DOHH2 (cell line): Measurements from ENCODE around the gene CPSF4L.

Source experiments
- H3F3A ChIP-seq: fragments of 200-600 bp; sonication (generic), shearing (Covaris generic); 2 replicates; pipeline ENCODE4 v1.6.0; 2016; ENCODE audit warnings: antibody characterized with exemption, mild to moderate bottlenecking; ENCODE audit not compliant: control insufficient read depth, insufficient read depth
- H3K27ac ChIP-seq: fragments of 200-600 bp; sonication (generic); 2 replicates; pipeline ENCODE4 v1.5.1; 2014; ENCODE audit warnings: low read depth, mild to moderate bottlenecking, low read length, moderate library complexity
- H3K27me3 ChIP-seq: fragments of 200-600 bp; sonication (generic); 2 replicates; pipeline ENCODE4 v1.6.1; 2014; ENCODE audit warnings: mild to moderate bottlenecking, low read length, mixed read lengths; ENCODE audit not compliant: control insufficient read depth
- H3K36me3 ChIP-seq: fragments of 200-600 bp; sonication (generic); 2 replicates; pipeline ENCODE4 v1.6.1; 2014; ENCODE audit warnings: mild to moderate bottlenecking, low read length, moderate library complexity, mixed read lengths; ENCODE audit not compliant: control insufficient read depth
- H3K4me1 ChIP-seq: fragments of 200-600 bp; sonication (generic); 2 replicates; pipeline ENCODE4 v1.6.1; 2014; ENCODE audit warnings: mild to moderate bottlenecking, low read length, mixed read lengths; ENCODE audit not compliant: control insufficient read depth
- H3K4me2 ChIP-seq: fragments of 200-600 bp; sonication (generic); 2 replicates; pipeline ENCODE4 v1.6.0; 2014; ENCODE audit warnings: mild to moderate bottlenecking, low read length, moderate library complexity
- H3K4me3 ChIP-seq: fragments of 200-600 bp; sonication (generic); 2 replicates; pipeline ENCODE4 v1.5.1; 2014; ENCODE audit warnings: mild to moderate bottlenecking, low read length, mixed read lengths
- H3K79me2 ChIP-seq: fragments of 200-600 bp; sonication (generic); 2 replicates; pipeline ENCODE4 v1.6.1; 2014; ENCODE audit warnings: mild to moderate bottlenecking, low read length, mixed read lengths; ENCODE audit not compliant: control insufficient read depth
- H3K9me2 ChIP-seq: fragments of 200-600 bp; sonication (generic); replicated peaks from 2 replicates; pipeline ENCODE4 v1.6.1; 2014; ENCODE audit warnings: mild to moderate bottlenecking, low read length, mixed read lengths; ENCODE audit not compliant: control insufficient read depth
- H3K9me3 ChIP-seq: fragments of 200-600 bp; sonication (generic); 2 replicates; pipeline ENCODE4 v1.6.1; 2014; ENCODE audit warnings: antibody characterized with exemption, low read length, mixed read lengths; ENCODE audit not compliant: control insufficient read depth, insufficient read depth
- H4K20me1 ChIP-seq: fragments of 200-600 bp; sonication (generic); 2 replicates; pipeline ENCODE4 v1.6.0; 2014; ENCODE audit warnings: low read depth, mild to moderate bottlenecking, antibody characterized with exemption, low read length, moderate library complexity; ENCODE audit not compliant: control insufficient read depth, insufficient read depth
- CTCF ChIP-seq: fragments of 200-600 bp; sonication (generic); IDR thresholded peaks from one replicate; pipeline ENCODE4 v1.5.1; 2014; ENCODE audit warnings: antibody characterized with exemption, mild to moderate bottlenecking, low read depth, low read length; ENCODE audit not compliant: poor library complexity, severe bottlenecking
- EZH2phosphoT487 ChIP-seq: fragments of 200-600 bp; sonication (generic); IDR thresholded peaks from 2 replicates; pipeline ENCODE4 v1.6.1; 2017; ENCODE audit warnings: borderline replicate concordance, mild to moderate bottlenecking, antibody characterized with exemption, low read length, moderate library complexity, mixed read lengths

Gene CPSF4L

DNA sequence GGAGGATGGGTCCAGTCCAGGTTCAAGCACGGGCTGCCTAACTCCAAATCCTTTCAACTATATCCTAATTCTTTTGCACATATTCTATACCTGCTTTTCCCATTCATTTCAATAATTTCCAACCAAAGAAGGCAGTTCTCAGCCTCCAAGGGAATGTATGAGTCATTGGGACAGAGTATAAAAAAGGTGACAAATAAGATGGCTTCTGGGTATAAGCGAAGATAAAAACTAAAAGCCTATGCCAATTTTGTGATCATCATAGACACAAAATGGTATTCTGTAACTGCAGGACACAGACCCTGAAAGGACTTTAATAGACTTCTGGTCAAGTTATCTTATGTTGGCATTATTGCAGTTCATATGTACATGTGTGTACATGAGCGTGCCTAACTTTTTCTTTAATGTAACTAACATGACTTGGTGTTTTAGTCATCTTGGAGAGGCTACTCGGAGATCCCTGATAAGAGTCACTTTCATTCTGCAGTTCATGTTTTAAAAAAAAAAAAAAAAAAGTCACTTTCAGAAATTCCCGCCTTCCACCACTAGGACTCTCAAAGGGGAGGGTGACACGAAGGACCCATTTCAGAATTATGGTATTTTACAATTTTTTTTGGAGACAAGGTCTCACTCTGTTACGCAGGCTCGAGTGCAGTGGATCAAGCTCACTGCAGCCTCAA is 51.5 kb downstream of the CPSF4L start:
- Histone ChIP-seq H3K9me2 (no peaks in the 10 kb centered on the region), H3K9me3 (no peaks in the 10 kb centered on the region), H4K20me1 (no peaks in the 10 kb centered on the region; the same call in 1 of the 2 replicates), H3K36me3 (peaks cover 56% of the 10 kb centered on the region), H3K4me1 (no peaks in the 10 kb centered on the region), H3K79me2 (peaks cover 8% of the 10 kb centered on the region), H3K27me3 (no peaks in the 10 kb centered on the region), H3K4me2 (no peak overlapping the region), H3K4me3 (no peak overlapping the region), H3F3A (no peaks in the 10 kb centered on the region), H3K27ac (no peak overlapping the region)
- no peak for TF ChIP-seq EZH2phosphoT487
- TF ChIP-seq CTCF: no peak

GRCh38 chr17:73209436-73209835 is 52.2 kb downstream of the CPSF4L start:
- no peaks in the 10 kb centered on the region for H3F3A ChIP-seq
- no peak overlapping the region for H3K27ac ChIP-seq
- H4K20me1 ChIP-seq: no peaks in the 10 kb centered on the region; the same call in 1 of the 2 replicates
- no peak overlapping the region for H3K4me2 ChIP-seq
- TF ChIP-seq CTCF: no peak
- no peak for TF ChIP-seq EZH2phosphoT487
- no peaks in the 10 kb centered on the region for H3K4me1 ChIP-seq
- H3K9me3 ChIP-seq: no peaks in the 10 kb centered on the region
- no peaks in the 10 kb centered on the region for H3K27me3 ChIP-seq
- H3K79me2 ChIP-seq: peaks cover 4% of the 10 kb centered on the region
- H3K4me3 ChIP-seq: no peak overlapping the region
- H3K36me3 ChIP-seq: peaks cover 52% of the 10 kb centered on the region
- H3K9me2 ChIP-seq: no peaks in the 10 kb centered on the region

- Histone ChIP-seq H3K36me3 (peaks cover 64% of the 10 kb centered on the region), H3K4me2 (no peak overlapping the region)
Measured at GRCh38 chr17:73208139-73208827, 53.4 kb downstream of the CPSF4L start.

More at GRCh38 chr17:73208139-73208827, 53.4 kb downstream of the CPSF4L start:
- Histone ChIP-seq H3K27me3 (no peaks in the 10 kb centered on the region), H3K9me3 (no peaks in the 10 kb centered on the region), H3K4me1 (no peaks in the 10 kb centered on the region), H4K20me1 (no peaks in the 10 kb centered on the region; the same call in 1 of the 2 replicates), H3K79me2 (no peaks in the 10 kb centered on the region; the same call in none of the 2 replicates), H3K4me3 (no peak overlapping the region), H3F3A (no peaks in the 10 kb centered on the region), H3K27ac (no peak overlapping the region), H3K9me2 (no peaks in the 10 kb centered on the region)
- TF ChIP-seq EZH2phosphoT487: no peak
- no peak for TF ChIP-seq CTCF
